Measurements from ENCODE around the gene SPDYE1.
A peak's percentile ranks its signal among the peaks of the same experiment; 100 is the strongest.
"Not testable (repeated sequence)": the region's sequence is repeated elsewhere in the genome, so short reads cannot be mapped to it uniquely, and the experiment has no call there.

The SPDYE1 gene

GRCh38 chr7:43974033-43974573 is 23.6 kb upstream of the SPDYE1 start:
- H3K36me3 ChIP-seq (ENCODE audit: insufficient read depth, insufficient read length, low read length); H3K9ac ChIP-seq (ENCODE audit: insufficient read length, low read depth); H3K4me1 ChIP-seq (ENCODE audit: insufficient read depth, insufficient read length); H3K4me3 ChIP-seq (ENCODE audit: insufficient read length, low read depth); H3K9me3 ChIP-seq (ENCODE audit: insufficient read depth, low read length); DNase-seq (ENCODE audit: low read depth, low spot score); H3K27me3 ChIP-seq (ENCODE audit: insufficient read depth, insufficient read length): not testable (repeated sequence)

GRCh38 chr7:43974725-43975482 is 22.8 kb upstream of the SPDYE1 start:
- H3K9ac ChIP-seq (ENCODE audit: insufficient read length, low read depth); H3K9me3 ChIP-seq (ENCODE audit: insufficient read depth, low read length); H3K4me1 ChIP-seq (ENCODE audit: insufficient read depth, insufficient read length); H3K36me3 ChIP-seq (ENCODE audit: insufficient read depth, insufficient read length, low read length); H3K27me3 ChIP-seq (ENCODE audit: insufficient read depth, insufficient read length); DNase-seq (ENCODE audit: low read depth, low spot score); H3K4me3 ChIP-seq (ENCODE audit: insufficient read length, low read depth): not testable (repeated sequence)

- Histone ChIP-seq H3K4me1 (ENCODE audit: insufficient read depth, insufficient read length) (no peaks in the 10 kb centered on the region), H3K4me3 (ENCODE audit: insufficient read length, low read depth) (no peak overlapping the region), H3K27me3 (ENCODE audit: insufficient read depth, insufficient read length) (no peaks in the 10 kb centered on the region), H3K9me3 (ENCODE audit: insufficient read depth, low read length) (no peaks in the 10 kb centered on the region), H3K36me3 (ENCODE audit: insufficient read depth, insufficient read length, low read length) (no peaks in the 10 kb centered on the region), H3K9ac (ENCODE audit: insufficient read length, low read depth) (no peak overlapping the region)
- TF ChIP-seq ZNF274 (IDR thresholded peaks at IDR 0.05; ENCODE audit: low read depth, low read length) (no peak), YY1 (IDR thresholded peaks at IDR 0.05; ENCODE audit: insufficient read depth, insufficient read length) (no peak), SUZ12 (IDR thresholded peaks at IDR 0.05; ENCODE audit: extremely low read depth, insufficient read depth, insufficient read length) (no peak)
- no peak for DNase-seq (ENCODE audit: low read depth, low spot score)
Observed at GRCh38 chr7:43977525-43977924, 20.2 kb upstream of the SPDYE1 start.

- DNase-seq (ENCODE audit: low read depth, low spot score); H3K9ac ChIP-seq (ENCODE audit: insufficient read length, low read depth); H3K4me3 ChIP-seq (ENCODE audit: insufficient read length, low read depth); H3K9me3 ChIP-seq (ENCODE audit: insufficient read depth, low read length); H3K4me1 ChIP-seq (ENCODE audit: insufficient read depth, insufficient read length); H3K27me3 ChIP-seq (ENCODE audit: insufficient read depth, insufficient read length); H3K36me3 ChIP-seq (ENCODE audit: insufficient read depth, insufficient read length, low read length): not testable (repeated sequence)
Observed at GRCh38 chr7:43978102-43978501, 19.6 kb upstream of the SPDYE1 start.

- not testable (repeated sequence) for H3K9me3 ChIP-seq (ENCODE audit: insufficient read depth, low read length); DNase-seq (ENCODE audit: low read depth, low spot score); H3K4me1 ChIP-seq (ENCODE audit: insufficient read depth, insufficient read length); H3K9ac ChIP-seq (ENCODE audit: insufficient read length, low read depth); H3K4me3 ChIP-seq (ENCODE audit: insufficient read length, low read depth); H3K36me3 ChIP-seq (ENCODE audit: insufficient read depth, insufficient read length, low read length); H3K27me3 ChIP-seq (ENCODE audit: insufficient read depth, insufficient read length)
Observed at GRCh38 chr7:43982848-43983247, 14.8 kb upstream of the SPDYE1 start.

GRCh38 chr7:43983736-43984135 is 14.0 kb upstream of the SPDYE1 start:
- H3K9ac ChIP-seq (ENCODE audit: insufficient read length, low read depth); H3K4me3 ChIP-seq (ENCODE audit: insufficient read length, low read depth); H3K36me3 ChIP-seq (ENCODE audit: insufficient read depth, insufficient read length, low read length); DNase-seq (ENCODE audit: low read depth, low spot score); H3K27me3 ChIP-seq (ENCODE audit: insufficient read depth, insufficient read length); H3K9me3 ChIP-seq (ENCODE audit: insufficient read depth, low read length); H3K4me1 ChIP-seq (ENCODE audit: insufficient read depth, insufficient read length): not testable (repeated sequence)

- DNase-seq (ENCODE audit: low read depth, low spot score), result peak; percentile 18
- H3K9ac ChIP-seq (ENCODE audit: insufficient read length, low read depth); H3K9me3 ChIP-seq (ENCODE audit: insufficient read depth, low read length); H3K36me3 ChIP-seq (ENCODE audit: insufficient read depth, insufficient read length, low read length); H3K4me3 ChIP-seq (ENCODE audit: insufficient read length, low read depth); H3K27me3 ChIP-seq (ENCODE audit: insufficient read depth, insufficient read length); H3K4me1 ChIP-seq (ENCODE audit: insufficient read depth, insufficient read length): not testable (repeated sequence)
Observed at GRCh38 chr7:43985904-43986864, 11.5 kb upstream of the SPDYE1 start.

GRCh38 chr7:43987476-43987875 is 10.2 kb upstream of the SPDYE1 start:
- H3K9me3 ChIP-seq (ENCODE audit: insufficient read depth, low read length); H3K9ac ChIP-seq (ENCODE audit: insufficient read length, low read depth); H3K4me3 ChIP-seq (ENCODE audit: insufficient read length, low read depth); H3K36me3 ChIP-seq (ENCODE audit: insufficient read depth, insufficient read length, low read length); H3K4me1 ChIP-seq (ENCODE audit: insufficient read depth, insufficient read length); H3K27me3 ChIP-seq (ENCODE audit: insufficient read depth, insufficient read length); DNase-seq (ENCODE audit: low read depth, low spot score): not testable (repeated sequence)

GRCh38 chr7:43990011-43990585 is 7.6 kb upstream of the SPDYE1 start:
- not testable (repeated sequence) for DNase-seq (ENCODE audit: low read depth, low spot score)

GRCh38 chr7:43990829-43991228 is 6.9 kb upstream of the SPDYE1 start:
- H3K27me3 ChIP-seq (ENCODE audit: insufficient read depth, insufficient read length); H3K36me3 ChIP-seq (ENCODE audit: insufficient read depth, insufficient read length, low read length); DNase-seq (ENCODE audit: low read depth, low spot score); H3K9me3 ChIP-seq (ENCODE audit: insufficient read depth, low read length); H3K4me3 ChIP-seq (ENCODE audit: insufficient read length, low read depth); H3K9ac ChIP-seq (ENCODE audit: insufficient read length, low read depth); H3K4me1 ChIP-seq (ENCODE audit: insufficient read depth, insufficient read length): not testable (repeated sequence)

More at GRCh38 chr7:43990011-43990585, 7.6 kb upstream of the SPDYE1 start:
- not testable (repeated sequence) for H3K4me1 ChIP-seq (ENCODE audit: insufficient read depth, insufficient read length); H3K4me3 ChIP-seq (ENCODE audit: insufficient read length, low read depth); H3K9ac ChIP-seq (ENCODE audit: insufficient read length, low read depth); H3K27me3 ChIP-seq (ENCODE audit: insufficient read depth, insufficient read length); H3K9me3 ChIP-seq (ENCODE audit: insufficient read depth, low read length); H3K36me3 ChIP-seq (ENCODE audit: insufficient read depth, insufficient read length, low read length)

GRCh38 chr7:43992896-43993295 is 4.8 kb upstream of the SPDYE1 start:
- not testable (repeated sequence) for H3K4me3 ChIP-seq (ENCODE audit: insufficient read length, low read depth); H3K9me3 ChIP-seq (ENCODE audit: insufficient read depth, low read length); H3K4me1 ChIP-seq (ENCODE audit: insufficient read depth, insufficient read length); H3K9ac ChIP-seq (ENCODE audit: insufficient read length, low read depth); DNase-seq (ENCODE audit: low read depth, low spot score); H3K27me3 ChIP-seq (ENCODE audit: insufficient read depth, insufficient read length); H3K36me3 ChIP-seq (ENCODE audit: insufficient read depth, insufficient read length, low read length)

Measured in NT2/D1 (cell line).